NCI-H2081 treated with DMSO at 0.1 percent for 48 hours (cell line): ENCODE data around the gene HABP4.
"Not testable (repeated sequence)": the region's sequence is repeated elsewhere in the genome, so short reads cannot be mapped to it uniquely, and the experiment has no call there.

Experiments
- DNase-seq: peaks from one replicate; lab custom pipeline; 2025; lab: John Stamatoyannopoulos, UW

Gene HABP4

DNA sequence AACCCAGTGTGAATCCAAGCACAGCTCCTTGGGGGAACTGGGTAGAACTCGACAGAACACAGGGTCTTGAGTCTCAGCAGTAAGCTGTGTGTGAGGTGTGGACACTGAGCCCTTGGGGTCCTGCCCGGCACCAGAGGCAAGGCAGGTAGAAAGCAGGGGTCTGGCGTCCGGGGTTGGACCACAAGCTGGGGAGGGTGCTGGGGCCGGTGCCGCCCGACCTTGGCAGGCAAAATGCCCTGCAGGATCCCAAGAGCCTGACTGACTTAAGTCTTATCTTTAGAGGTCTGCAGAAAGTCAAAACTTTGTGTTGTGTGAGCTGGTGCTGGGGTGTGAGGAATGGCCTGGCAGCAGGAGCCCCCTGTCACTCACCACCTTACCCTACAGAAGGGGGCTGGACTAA, 49.3 kb downstream of the HABP4 start:
- no peak for DNase-seq

DNA sequence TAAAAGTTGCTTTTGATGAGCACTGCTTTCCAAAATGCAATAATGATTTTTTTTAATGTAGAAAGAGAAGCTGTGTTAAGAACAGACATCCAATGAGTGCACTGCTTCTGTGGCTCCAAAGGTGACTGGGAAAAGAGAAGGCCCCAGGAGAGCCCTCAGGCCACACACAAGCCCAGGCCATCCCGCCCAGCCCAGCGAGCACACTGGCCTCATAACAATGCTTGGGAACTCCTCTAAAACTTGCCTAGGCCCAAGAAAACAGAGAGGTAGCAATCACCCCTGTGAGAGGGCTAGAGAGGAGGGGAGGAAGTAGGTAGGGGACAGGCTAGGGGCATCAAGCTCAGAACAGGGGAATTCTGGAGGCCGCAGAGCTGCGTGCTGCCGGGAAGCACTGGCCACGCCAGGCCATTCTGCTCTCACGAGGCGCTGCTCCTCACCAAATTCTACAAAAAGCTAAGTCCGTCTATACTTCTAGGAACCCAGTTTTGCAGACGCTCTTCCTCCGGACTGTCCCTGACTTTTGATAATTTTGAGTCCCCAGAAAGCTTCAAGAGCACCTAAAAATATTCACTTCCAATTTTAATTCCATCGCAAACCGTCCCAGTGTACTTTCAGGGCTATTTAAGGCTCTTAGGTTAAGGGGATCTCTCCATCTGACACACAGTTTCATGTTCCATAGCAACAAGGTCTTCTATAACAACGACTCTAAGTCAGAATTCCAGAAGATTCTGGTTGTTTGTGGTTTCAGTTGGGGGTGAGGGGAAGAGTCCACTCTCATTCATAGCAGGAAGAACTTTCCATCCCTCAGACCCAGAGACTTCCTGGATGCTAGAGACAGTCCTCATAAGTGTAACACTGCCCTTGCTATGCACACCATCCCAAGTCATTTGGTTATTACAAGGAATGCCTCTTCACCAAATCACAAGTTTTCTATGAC, 51.0 kb downstream of the HABP4 start:
- no peak for DNase-seq

DNA sequence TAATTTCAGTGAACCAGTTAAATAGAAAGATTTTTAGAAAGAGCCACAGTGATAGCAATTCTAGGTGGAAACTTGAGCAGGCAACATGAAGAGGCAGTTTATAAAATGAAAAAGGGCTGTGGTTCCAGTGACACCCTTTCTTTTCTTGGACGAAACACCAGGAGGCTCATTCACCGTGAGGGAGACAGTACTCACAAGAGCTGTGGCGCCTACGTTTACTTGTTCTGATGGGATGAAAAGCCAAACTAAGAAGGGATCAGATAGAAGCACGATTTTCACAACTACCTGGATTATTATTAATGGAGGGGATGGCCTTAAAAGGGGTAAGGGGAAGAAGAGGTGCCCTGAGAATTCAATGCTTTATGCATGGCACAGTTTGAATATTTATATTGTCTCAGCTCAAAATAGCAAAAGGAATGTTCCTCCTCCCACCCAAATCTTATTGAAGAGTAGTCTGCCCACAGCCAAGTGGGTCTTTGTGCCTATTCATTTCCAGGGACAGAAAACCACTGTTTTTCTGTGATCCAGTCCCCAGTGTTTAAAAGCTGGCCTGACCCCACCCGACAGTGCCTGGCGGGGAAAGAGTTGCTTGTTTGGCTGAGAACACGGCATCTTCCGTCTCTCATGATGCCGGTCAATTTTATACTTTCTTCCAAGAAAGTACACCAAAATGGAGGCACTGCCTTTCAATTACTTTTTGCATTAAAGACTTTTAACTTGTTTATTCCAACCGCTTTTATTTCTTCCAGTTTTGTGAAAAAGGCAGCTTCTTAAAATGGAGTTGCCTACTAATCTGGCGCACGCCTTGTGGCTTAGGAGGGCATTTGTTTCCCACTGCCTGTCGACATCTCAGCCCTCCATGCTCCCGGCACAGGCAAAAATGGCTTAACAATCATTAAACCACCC, 51.9 kb downstream of the HABP4 start:
- DNase-seq = no peak

GRCh38 chr9:96502539-96503373, 52.8 kb downstream of the HABP4 start:
- DNase-seq = no peak

GRCh38 chr9:96503374-96503748, 53.4 kb downstream of the HABP4 start:
- not testable (repeated sequence) for DNase-seq

DNA sequence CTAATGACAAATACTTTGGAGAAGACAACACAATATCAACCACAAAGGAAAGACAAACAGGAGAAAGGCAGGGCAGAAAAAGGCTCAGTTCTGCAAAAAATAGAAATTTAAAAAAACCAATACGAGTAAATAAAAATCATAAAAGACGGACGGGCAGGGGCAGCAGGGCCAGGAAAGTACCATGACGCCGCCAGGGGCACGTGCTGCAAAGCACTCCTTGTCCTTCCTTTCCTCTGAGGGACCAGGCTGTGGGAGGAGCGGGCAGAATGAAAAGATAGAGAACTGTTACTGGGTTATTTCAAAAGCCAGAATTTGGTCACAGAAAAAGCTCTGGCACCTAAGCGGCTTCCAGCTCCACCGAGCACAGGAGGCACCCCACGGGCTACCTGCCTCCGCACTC, 53.9 kb downstream of the HABP4 start:
- no peak for DNase-seq

DNA sequence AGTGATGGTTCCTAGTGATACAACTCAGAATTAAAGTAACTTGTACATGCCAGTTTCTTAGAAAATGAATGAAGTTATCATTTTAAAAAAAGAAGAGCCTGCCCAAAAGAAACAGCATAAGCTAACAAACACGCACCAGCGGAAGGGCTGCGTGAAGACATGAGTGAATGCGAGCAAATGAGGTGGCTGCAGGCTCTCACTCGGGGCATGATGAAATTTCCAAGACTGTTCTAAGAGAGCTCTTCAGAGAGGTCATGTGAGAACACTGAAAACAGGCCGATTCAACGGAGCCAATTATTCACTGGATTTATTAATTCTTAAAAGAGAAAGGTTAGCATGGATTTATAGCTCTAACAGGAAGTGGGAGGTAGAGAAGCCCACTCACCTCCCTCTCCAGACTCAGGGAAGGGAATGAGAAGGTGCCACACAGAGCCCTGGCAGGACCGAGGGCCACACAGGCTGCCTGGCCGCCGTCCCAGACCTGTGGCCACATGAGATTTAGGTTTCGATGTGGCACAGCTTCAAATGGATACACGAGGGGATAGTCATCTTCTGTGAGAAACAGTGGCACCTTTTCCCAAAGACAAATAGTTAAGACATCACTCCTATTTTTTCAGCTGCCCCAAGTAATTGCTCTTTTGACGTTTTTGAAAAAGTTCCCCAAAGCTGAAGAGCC, 55.5 kb downstream of the HABP4 start:
- no peak for DNase-seq

GRCh38 chr9:96508227-96508940, 58.4 kb downstream of the HABP4 start:
- DNase-seq = no peak

DNA sequence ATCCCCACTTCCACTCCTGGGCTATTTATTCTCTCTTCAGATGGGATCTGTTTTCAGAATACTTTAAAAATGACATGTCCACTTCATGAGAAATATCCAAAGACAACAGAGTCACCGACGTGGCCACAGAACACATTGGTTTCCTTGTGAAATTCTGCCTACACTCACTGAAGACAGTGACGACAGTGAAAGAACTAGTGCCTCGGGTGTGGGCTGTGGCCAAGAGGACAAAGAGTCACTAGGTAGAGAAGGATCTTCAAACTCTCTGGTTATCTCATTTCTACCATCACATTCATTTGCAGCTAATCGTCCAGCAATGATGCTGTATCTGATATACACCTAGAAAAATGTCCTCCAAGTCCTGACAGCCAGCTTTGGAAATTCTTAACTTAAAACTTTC, 59.1 kb downstream of the HABP4 start:
- no peak for DNase-seq

DNA sequence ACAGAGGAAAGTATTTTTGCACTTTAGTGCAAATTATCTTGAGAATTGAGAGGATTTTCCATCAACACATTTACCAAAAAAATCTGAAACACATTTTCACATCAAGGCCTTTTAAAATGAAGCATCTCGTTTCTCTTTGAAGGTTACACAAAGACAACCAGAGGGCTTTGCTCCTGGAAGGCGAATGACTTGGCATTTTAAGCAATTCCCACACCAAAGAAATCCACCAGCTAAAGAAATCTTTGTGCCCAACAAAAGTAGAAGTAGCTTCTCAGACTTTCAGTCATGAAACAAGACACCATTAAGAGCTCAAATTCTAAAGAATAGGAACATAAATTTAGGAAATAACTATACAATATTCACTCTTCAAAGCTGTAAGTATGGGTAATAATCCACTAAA, 59.9 kb downstream of the HABP4 start:
- no peak for DNase-seq

DNA sequence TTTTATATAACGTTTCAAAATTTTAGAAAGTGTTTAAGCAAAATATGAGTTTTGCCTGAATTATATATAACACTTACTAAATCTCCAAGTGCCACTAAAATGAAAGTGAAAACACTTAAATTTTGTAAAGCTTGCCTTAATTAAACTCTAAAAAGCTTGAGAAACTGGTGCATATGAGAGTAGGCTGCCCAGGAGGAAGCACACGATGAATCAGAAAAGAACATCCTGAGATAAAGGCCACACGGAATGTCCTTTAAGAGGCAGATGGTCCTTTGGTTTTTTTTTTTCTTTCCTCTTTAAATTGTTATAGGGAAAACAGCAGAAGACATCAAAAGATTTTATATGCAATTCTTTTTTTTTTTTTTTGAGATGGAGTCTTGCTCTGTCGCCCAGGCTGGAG, 60.3 kb downstream of the HABP4 start:
- no peak for DNase-seq

DNA sequence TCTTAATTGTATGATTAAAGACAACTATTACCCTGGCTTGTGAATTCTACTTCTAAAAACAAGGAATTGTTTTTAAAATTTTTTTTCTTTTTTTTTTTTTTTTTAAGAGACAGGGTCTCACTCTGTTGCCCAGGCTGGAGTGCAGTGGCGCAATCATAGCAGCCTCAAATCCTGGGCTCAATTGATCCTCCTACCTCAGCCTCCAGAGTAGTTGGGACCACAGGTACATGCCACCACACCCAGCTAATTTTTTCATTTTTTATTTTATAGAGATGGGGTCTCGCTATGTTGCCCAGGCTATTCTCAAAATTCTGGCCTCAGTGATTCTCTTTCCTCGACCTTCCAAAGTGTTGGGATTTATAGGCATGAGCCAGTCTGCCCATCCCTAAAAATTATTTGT, 62.3 kb downstream of the HABP4 start:
- DNase-seq = no peak

GRCh38 chr9:96513622-96514021, 63.7 kb downstream of the HABP4 start:
- no peak for DNase-seq

GRCh38 chr9:96514108-96514799, 64.3 kb downstream of the HABP4 start:
- DNase-seq = no peak

- no peak for DNase-seq
These were observed 64.8 kb downstream of the HABP4 start for GRCh38 chr9:96514800-96515158.

DNA sequence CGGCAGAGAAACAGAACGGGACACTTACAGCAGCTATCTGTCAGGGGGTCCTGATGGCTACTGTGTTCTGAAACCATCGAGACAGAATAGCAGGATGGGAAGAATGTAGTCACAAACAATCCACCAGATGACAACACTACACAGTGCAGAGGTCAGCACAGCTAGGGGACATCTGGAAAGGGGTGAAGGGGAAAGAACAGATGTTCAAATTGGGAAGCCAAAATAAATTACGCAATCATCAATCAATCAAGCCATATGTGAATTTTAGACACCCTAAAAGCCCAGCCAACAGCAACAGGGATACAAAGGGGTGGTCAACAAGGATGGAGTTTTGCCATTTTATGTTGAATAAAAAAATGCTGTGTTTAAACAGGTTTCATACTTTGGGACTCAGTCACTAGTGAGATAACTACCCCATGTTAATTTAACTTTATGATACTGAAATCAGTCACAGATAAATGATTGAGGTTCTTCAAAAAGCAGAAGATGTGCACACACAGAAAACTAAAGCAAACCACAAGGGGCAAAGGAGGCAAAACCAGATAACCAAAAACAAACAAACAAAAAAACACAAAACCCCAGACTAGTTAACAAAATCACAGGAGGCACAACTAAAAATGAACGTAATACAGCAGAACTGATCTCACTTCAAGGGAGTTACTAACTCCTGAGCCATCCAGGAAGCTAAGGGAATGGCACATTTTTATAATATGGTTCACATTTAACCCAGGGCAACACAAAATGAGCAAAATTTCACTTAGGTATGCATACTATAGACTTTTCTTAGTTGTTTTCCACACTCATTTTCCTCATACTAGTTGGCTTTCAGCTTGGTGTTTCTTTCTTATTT, 65.9 kb downstream of the HABP4 start:
- DNase-seq = no peak

GRCh38 chr9:96519095-96519494, 69.1 kb downstream of the HABP4 start:
- no peak for DNase-seq

GRCh38 chr9:96519787-96520186, 69.8 kb downstream of the HABP4 start:
- no peak for DNase-seq

- no peak for DNase-seq
These were observed 72.4 kb downstream of the HABP4 start for GRCh38 chr9:96522366-96522765.
